ENCODE measurements around the gene ACAP2.
"Not testable (repeated sequence)": the region's sequence is repeated elsewhere in the genome, so short reads cannot be mapped to it uniquely, and the experiment has no call there.

The ACAP2 gene, protein sequence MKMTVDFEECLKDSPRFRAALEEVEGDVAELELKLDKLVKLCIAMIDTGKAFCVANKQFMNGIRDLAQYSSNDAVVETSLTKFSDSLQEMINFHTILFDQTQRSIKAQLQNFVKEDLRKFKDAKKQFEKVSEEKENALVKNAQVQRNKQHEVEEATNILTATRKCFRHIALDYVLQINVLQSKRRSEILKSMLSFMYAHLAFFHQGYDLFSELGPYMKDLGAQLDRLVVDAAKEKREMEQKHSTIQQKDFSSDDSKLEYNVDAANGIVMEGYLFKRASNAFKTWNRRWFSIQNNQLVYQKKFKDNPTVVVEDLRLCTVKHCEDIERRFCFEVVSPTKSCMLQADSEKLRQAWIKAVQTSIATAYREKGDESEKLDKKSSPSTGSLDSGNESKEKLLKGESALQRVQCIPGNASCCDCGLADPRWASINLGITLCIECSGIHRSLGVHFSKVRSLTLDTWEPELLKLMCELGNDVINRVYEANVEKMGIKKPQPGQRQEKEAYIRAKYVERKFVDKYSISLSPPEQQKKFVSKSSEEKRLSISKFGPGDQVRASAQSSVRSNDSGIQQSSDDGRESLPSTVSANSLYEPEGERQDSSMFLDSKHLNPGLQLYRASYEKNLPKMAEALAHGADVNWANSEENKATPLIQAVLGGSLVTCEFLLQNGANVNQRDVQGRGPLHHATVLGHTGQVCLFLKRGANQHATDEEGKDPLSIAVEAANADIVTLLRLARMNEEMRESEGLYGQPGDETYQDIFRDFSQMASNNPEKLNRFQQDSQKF

DNA sequence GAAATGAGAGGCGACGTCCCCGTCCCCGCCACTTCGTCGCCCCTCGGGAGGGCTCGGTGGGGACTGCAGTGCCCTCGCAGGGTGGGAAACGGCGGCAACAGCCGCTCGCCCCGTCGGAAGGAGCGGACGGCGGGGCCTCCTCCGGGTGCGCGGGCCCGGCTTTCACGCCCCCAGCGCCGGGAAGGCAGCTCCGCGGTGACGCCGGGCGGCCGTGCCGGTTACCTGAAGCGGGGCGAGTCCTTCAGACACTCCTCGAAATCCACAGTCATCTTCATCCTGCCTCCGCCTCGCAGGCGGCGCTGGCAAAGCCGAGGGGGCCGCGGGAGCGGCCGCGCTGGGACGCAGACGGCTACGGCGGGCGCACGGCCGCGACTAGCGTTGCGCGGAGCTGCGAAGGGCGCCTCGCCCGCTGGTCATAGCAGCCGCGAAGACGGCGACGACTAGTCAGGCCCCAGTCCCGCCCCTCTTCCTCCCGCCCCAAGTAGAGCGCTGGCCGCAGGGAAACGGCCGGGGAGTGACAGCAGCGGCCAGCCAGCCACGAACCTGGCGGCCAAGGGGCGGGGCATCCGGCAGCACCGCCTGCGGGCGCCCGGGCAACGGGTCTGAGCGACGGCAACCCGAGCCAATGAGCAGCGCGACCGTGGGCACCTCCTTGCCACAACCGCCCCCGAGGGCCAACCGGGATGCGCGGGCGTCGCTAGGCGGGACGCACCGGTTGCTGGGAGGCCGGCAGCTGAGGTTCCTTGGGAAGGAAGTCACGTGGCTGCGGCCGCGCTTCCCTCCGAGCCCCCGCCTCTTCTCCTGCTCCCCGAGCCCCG lies at the start of gene ACAP2:
Gene ACAP2 (minus strand): TSS at position 448 of the 818 bp plus-strand sequence. CDS start 173 bp downstream, at position 275.
- H3K4me3 Mint-ChIP-seq: peak within 1 kb of the TSS; percentile 95
- peaks cover 48% of the 10 kb centered on the region for H3K4me1 Mint-ChIP-seq (ENCODE audit: low read depth)
- no peaks in the 10 kb centered on the region for H3K9me3 Mint-ChIP-seq
- H3K36me3 Mint-ChIP-seq (ENCODE audit: low read depth): peaks cover 15% of the 10 kb centered on the region
- no peaks in the 10 kb centered on the region for H3K27me3 Mint-ChIP-seq
- H3K27ac Mint-ChIP-seq: peak within 1 kb of the TSS; percentile 95
- peak; percentile 100 for DNase-seq

DNA sequence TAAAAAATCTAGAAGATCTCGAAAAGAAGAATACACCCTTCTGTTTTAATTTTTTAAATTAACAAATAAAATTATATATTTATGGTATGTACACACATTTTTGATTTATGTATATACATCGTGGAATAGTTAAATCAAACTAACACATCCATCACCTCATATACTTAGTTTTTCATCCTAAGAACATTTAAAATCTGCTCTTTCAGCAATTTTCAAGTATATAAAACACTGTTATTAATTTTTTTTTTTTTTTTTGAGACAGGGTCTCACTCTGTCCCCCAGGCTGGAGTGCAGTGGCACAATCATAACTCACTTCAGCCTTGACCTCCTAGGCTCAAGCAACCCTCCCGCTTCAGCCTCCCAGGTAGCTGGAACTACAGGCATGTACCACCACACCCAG lies 32.8 kb upstream of the ACAP2 start:
- Mint-ChIP-seq H3K27ac (no peak overlapping the region), H3K36me3 (ENCODE audit: low read depth) (no peaks in the 10 kb centered on the region), H3K27me3 (peaks cover 8% of the 10 kb centered on the region), H3K4me1 (ENCODE audit: low read depth) (no peaks in the 10 kb centered on the region), H3K4me3 (no peak overlapping the region), H3K9me3 (no peaks in the 10 kb centered on the region)
- no peak for DNase-seq

- H3K36me3 Mint-ChIP-seq (ENCODE audit: low read depth); H3K4me3 Mint-ChIP-seq; H3K27me3 Mint-ChIP-seq; H3K27ac Mint-ChIP-seq; H3K4me1 Mint-ChIP-seq (ENCODE audit: low read depth); H3K9me3 Mint-ChIP-seq; DNase-seq: not testable (repeated sequence)
Observed at GRCh38 chr3:195475116-195475515, 32.3 kb upstream of the ACAP2 start.

DNA sequence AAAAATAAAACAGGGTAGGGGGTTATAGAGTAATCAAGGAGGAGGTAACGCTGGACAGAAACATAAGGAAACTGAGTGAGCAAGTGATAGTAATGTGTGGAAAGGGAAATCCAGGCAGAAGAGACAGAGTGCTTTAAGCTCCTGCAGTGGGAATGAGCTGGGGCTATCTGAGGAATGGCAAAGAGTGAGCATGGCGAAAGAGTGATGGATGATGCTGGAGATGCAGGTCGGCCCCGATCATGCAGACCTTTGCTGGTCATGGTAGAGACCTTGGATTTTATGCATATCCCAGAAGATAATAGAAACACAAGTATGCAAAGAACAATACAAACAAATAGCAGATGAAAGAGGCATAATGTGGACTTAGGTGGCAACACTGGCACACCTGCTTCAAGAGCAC lies 26.0 kb upstream of the ACAP2 start:
- Mint-ChIP-seq H3K27ac (no peak overlapping the region), H3K4me1 (ENCODE audit: low read depth) (peaks cover 22% of the 10 kb centered on the region), H3K36me3 (ENCODE audit: low read depth) (peaks cover 2% of the 10 kb centered on the region), H3K9me3 (peaks cover 16% of the 10 kb centered on the region), H3K27me3 (no peaks in the 10 kb centered on the region), H3K4me3 (no peak overlapping the region)
- DNase-seq: no peak

GRCh38 chr3:195468391-195468776 lies 25.6 kb upstream of the ACAP2 start:
- Mint-ChIP-seq H3K27ac (peak overlapping the region; percentile 71), H3K4me1 (ENCODE audit: low read depth) (peaks cover 22% of the 10 kb centered on the region), H3K4me3 (no peak overlapping the region)

GRCh38 chr3:195467641-195468390 lies 25.0 kb upstream of the ACAP2 start:
- H3K4me1 Mint-ChIP-seq (ENCODE audit: low read depth): peaks cover 22% of the 10 kb centered on the region
- peaks cover 16% of the 10 kb centered on the region for H3K9me3 Mint-ChIP-seq
- H3K27ac Mint-ChIP-seq: peak overlapping the region; percentile 71
- H3K36me3 Mint-ChIP-seq (ENCODE audit: low read depth): peaks cover 2% of the 10 kb centered on the region
- DNase-seq: no peak
- no peak overlapping the region for H3K4me3 Mint-ChIP-seq
- H3K27me3 Mint-ChIP-seq: no peaks in the 10 kb centered on the region

More at GRCh38 chr3:195468391-195468776, 25.6 kb upstream of the ACAP2 start:
- Mint-ChIP-seq H3K36me3 (ENCODE audit: low read depth) (peaks cover 2% of the 10 kb centered on the region), H3K9me3 (peaks cover 16% of the 10 kb centered on the region), H3K27me3 (no peaks in the 10 kb centered on the region)
- no peak for DNase-seq

DNA sequence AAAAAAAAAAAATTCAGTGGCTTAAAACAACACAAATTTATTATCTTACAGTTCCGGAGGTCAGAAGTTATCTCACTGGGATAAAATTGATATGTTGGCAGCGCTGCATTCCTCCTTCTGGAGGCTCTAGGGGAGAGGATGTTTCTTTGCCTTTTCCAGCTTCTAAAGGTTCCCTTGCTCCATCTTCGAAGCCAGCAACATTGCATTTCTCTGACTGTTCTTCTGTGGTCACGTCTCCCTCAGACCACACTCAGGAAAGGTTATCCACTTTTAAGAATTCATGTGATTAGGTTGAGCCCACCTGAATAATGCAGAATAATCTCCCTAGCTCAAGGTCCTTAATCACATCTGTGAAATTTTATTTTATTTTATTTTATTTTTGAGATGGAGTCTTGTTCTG lies 23.4 kb upstream of the ACAP2 start:
- H3K36me3 Mint-ChIP-seq (ENCODE audit: low read depth): peaks cover 2% of the 10 kb centered on the region
- H3K27me3 Mint-ChIP-seq: no peaks in the 10 kb centered on the region
- H3K4me1 Mint-ChIP-seq (ENCODE audit: low read depth): peaks cover 22% of the 10 kb centered on the region
- no peak overlapping the region for H3K4me3 Mint-ChIP-seq
- peaks cover 16% of the 10 kb centered on the region for H3K9me3 Mint-ChIP-seq
- no peak overlapping the region for H3K27ac Mint-ChIP-seq
- no peak for DNase-seq

GRCh38 chr3:195462922-195463321 lies 20.1 kb upstream of the ACAP2 start:
- not testable (repeated sequence) for H3K9me3 Mint-ChIP-seq; H3K27ac Mint-ChIP-seq; H3K4me3 Mint-ChIP-seq; H3K27me3 Mint-ChIP-seq; H3K36me3 Mint-ChIP-seq (ENCODE audit: low read depth); DNase-seq
- H3K4me1 Mint-ChIP-seq (ENCODE audit: low read depth): peaks cover 21% of the 10 kb centered on the region

DNA sequence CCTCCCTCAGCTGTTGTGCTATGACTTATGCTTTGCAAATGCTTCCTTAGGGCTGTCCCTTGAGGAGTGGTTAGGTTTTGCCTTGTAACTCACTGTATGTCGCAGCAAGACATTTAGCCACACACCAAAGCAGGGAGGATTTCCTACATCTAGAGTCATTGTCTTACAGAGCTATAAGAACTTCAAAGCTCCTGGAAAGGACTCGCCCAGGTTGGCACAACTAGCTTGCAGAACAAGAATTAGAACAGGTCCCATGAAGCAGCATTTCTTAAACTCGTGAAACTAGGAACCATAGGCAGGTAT lies 19.4 kb upstream of the ACAP2 start:
- no peaks in the 10 kb centered on the region for H3K9me3 Mint-ChIP-seq
- H3K4me3 Mint-ChIP-seq: no peak overlapping the region
- H3K27me3 Mint-ChIP-seq: no peaks in the 10 kb centered on the region
- no peaks in the 10 kb centered on the region for H3K36me3 Mint-ChIP-seq (ENCODE audit: low read depth)
- peaks cover 15% of the 10 kb centered on the region for H3K4me1 Mint-ChIP-seq (ENCODE audit: low read depth)
- no peak overlapping the region for H3K27ac Mint-ChIP-seq
- no peak for DNase-seq

GRCh38 chr3:195461594-195462307 lies 18.9 kb upstream of the ACAP2 start:
- no peak for DNase-seq
- Mint-ChIP-seq H3K4me1 (ENCODE audit: low read depth) (peaks cover 10% of the 10 kb centered on the region), H3K27me3 (no peaks in the 10 kb centered on the region), H3K36me3 (ENCODE audit: low read depth) (no peaks in the 10 kb centered on the region), H3K4me3 (no peak overlapping the region), H3K27ac (no peak overlapping the region), H3K9me3 (no peaks in the 10 kb centered on the region)

- Mint-ChIP-seq H3K4me1 (ENCODE audit: low read depth) (peaks cover 17% of the 10 kb centered on the region), H3K27ac (no peak overlapping the region), H3K4me3 (no peak overlapping the region), H3K27me3 (no peaks in the 10 kb centered on the region), H3K9me3 (no peaks in the 10 kb centered on the region), H3K36me3 (ENCODE audit: low read depth) (no peaks in the 10 kb centered on the region)
- DNase-seq: no peak
Observed at GRCh38 chr3:195460091-195460713, 17.4 kb upstream of the ACAP2 start.

GRCh38 chr3:195458316-195458717 lies 15.5 kb upstream of the ACAP2 start:
- Mint-ChIP-seq H3K9me3 (no peaks in the 10 kb centered on the region), H3K4me3 (peak overlapping the region; percentile 28), H3K36me3 (ENCODE audit: low read depth) (no peaks in the 10 kb centered on the region), H3K27me3 (no peaks in the 10 kb centered on the region), H3K4me1 (ENCODE audit: low read depth) (peaks cover 25% of the 10 kb centered on the region), H3K27ac (peak overlapping the region; percentile 56)
- DNase-seq: no peak

GRCh38 chr3:195455789-195456188 lies 13.0 kb upstream of the ACAP2 start:
- Mint-ChIP-seq H3K27ac (no peak overlapping the region), H3K4me1 (ENCODE audit: low read depth) (peaks cover 30% of the 10 kb centered on the region)
- DNase-seq: no peak

More at GRCh38 chr3:195455789-195456188, 13.0 kb upstream of the ACAP2 start:
- no peak overlapping the region for H3K4me3 Mint-ChIP-seq
- no peaks in the 10 kb centered on the region for H3K9me3 Mint-ChIP-seq
- H3K36me3 Mint-ChIP-seq (ENCODE audit: low read depth): no peaks in the 10 kb centered on the region
- no peaks in the 10 kb centered on the region for H3K27me3 Mint-ChIP-seq
